Stimulated activated CD8-positive, alpha-beta memory T cell treated with anti-CD3 and anti-CD28 coated beads, Interleukin-12 subunit alpha, Interleukin-12 subunit beta, amount 100 ng/mL, for 1 hour (primary cell): ENCODE measurements around the gene SLC45A3.
"Not testable (repeated sequence)": the region's sequence is repeated elsewhere in the genome, so short reads cannot be mapped to it uniquely, and the experiment has no call there.

Source experiments
- DNase-seq: peaks from one replicate; pipeline ENCODE4 v3.0.0-alpha.2; 2020; ENCODE audit warnings: low read depth

Gene SLC45A3

DNA sequence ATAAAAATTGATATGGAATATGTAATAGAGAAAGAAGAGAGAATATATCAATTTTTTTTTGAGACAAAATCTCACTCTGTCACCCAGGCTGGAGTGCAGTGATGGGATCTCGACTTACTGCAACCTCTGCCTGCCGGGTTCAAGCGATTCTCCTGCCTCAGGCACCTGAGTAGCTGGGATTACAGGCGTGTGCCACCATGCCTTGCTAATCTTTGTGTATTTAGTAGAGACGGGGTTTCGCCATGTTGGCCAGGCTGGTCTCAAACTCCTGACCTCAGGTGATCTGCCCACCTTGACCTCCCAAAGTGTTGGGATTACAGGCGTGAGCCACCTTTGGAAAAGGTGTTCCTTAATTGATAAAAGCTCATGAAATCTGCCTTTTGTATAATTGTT is 44.2 kb downstream of the SLC45A3 start:
- DNase-seq = not testable (repeated sequence)

DNA sequence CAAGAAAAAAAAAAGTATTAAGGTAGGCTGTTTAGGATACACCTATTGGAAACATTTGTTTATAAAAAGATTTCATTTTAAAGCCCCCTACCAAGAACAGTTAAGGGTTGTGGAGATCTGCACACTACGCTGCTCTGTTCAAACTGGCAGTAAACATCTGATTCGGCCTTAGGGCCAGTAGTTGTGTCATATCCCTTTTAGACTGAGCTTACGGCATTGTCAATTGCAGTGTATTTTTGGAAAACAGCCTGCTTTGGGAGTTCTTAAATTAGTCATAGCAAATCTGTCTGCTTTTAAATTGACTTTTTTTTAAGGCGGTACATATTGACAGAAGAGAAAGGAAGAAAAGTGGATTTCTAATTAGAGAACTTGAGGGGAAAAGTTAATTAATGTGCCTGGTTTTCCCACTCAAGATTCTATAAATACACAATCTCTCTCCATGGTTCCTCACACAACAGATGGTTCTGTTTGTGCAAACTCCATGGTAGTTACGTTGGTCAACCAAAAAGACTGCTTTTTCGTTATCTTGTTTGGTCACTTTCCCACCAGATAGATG is 46.8 kb downstream of the SLC45A3 start:
- no peak for DNase-seq

DNA sequence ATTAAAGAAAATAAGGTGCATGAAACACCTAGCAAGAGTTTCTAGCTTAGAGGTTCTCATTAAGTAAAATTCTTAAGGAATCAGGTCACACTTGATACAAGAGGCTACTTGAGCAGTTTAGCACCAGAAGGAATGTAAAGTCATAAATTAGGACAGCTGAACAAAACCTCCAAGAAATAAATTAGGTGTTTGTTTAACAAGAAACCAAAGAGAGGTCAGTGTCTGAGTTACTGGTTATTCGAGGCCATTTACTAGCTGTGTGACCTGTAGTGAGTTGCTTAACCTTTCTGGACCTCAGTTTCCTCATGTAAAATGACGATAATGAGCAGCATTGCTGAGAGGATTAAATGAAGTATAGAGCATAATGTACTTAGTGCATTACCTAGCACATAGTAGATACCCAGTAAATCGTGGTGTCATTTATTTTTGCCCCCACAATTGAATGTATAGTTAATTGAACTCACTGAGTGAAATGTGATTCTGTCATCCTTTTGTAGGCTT is 47.6 kb downstream of the SLC45A3 start:
- no peak for DNase-seq

DNA sequence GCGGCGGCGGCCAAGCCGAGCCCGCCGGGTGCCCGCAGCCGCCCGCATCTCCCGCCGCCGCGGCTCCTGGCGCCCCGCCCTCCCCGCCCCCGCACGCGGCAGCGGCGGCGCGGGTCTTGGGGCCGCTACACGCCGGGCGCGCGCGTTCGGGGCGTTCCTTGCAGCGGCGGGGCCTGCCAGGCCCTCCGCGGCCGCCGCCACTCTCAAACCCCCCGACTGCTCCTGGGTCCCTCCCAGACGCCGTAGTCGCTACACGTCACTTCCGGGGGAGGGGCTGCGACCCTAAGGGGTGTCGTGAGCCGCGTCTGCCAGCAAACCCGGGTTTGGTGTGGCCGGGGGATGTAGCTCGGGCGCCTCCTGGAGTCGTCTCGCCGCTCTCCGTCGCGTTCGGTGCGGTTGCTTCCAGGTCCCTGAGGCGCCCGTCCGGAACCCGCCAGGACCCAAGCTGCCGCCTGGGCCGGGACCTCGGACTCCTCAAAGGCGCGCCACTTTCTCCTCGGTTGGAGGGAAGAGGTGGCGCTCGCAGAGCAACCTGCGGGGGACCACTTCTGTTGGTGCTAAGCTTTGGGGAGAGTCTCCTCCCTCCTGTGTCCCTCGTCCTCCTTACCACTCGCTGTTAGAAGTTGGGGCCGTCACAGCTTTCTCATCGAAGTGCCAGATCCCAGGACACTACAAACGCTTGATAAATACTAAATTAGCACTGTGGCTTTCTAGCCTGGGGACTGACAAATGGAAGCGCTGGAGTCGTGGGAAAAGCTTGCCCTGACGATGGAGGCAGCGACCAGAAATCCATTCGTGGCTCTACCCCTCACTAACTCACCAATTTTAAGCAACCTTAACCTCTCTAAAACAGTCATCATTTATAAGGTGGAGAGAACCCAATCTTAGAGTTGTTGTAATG is 48.3 kb downstream of the SLC45A3 start, which contains the start of gene ELK4:
Gene ELK4 (minus strand): TSS at position 244 of the 901 bp plus-strand sequence. CDS start 8,129 bp downstream, outside the sequence.
- peak; percentile 100 for DNase-seq

DNA sequence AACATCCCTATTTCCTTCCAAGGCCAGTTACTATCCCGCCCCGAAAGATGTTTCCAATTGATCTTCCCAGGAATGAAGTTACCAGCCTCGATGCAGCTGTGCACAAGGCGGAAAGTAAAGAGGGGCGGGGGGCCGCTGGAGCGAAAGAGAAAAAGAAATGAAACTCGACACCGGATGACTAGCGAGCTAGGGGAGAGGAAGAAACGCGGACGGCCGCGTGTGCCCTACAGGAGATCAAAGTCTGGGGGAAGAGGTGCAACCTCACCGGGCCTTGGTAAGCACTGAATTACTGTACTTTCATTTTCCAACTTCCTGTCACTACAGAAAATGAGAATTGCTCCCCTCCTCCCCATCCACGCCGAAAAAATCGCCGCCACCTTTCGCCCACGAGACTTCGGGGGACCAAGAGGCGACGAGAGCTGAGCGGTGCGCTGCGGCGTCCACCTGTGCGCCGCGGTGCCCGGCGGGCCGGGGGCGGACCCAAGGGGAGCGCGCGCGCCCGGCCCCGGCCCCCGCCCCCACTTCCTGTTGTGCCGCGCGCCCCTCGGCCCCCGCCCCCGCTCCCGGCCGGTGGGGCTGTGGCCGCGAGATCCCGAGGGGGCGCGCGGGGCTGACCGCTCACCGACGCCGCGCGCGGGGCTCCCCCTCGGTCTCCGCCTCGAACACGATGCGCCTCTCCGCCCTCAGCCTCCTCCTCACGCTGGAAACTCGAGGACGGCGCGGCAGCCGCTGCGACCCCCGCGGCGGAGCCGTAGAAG is 49.1 kb downstream of the SLC45A3 start:
- peak; percentile 69 for DNase-seq

DNA sequence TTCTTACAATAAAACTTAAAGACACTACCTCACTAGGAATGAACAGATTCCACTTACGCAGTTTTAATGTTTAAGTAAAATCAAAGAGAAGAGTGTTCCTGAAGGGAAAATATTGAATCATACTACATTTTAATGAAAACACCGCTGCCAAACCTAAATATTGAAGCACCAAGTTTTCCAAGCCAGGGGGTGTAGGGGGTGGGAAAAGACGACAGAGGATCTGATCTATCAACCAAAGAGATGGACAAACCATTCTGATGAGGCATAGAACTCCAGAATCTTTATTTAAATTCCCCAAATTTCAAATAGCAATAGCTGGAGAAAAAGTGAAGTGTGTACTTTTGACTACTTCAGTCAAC is 49.7 kb downstream of the SLC45A3 start:
- DNase-seq = no peak

DNA sequence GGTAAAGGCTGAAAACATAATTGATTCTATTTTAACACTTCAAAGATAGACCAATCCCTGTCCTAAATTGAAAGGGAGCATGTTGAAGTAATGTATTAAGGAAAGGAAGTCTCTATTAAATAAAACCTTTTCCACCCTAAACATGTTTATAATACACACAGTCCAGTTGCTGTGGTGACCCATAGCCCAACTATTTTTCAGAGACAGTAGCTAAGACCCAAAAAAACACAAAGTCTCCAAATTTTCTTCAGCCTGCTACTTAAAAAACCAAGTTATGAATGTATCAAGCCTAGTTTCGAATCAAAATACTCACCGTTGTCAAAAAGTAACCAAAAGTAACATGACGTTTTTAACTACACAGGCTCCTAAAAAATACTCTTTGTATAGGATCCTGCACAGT is 50.1 kb downstream of the SLC45A3 start:
- no peak for DNase-seq

DNA sequence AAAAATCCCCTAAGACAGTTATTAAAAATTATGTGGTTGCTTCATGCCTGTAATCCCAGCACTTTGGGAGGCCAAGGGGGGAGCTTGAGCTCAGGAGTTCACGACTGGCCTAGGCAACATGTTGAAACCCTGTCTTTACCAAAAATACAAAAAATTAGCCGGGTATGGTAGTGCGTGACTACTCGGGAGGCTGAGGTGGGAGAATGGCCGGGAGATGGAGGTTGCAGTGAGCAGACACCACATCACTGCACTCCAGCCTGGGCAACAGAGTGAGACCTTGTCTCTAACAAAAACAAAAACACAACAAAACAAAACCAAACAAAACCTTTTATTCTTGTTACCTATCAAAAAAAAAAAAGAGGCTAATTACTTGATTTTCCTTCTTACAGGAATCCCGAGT is 50.6 kb downstream of the SLC45A3 start:
- DNase-seq = no peak

DNA sequence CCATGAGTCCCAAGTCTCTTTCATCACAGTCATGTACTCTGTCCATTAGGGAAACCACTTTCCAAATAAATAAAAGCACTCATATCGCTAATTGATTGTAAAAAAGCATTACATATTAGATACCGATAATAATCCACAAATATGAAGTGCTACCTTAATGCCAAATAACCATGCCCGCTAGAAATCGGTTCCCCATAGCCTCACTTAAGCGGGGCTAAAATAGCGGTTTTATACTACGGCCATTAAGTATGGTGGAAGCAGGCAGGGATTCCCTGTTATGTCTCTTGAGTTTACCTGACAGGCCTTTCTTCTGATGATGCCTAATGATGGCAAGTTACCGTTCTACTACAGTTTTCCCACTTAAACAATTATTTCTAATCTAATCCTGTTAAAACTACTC is 52.4 kb downstream of the SLC45A3 start:
- DNase-seq = no peak

DNA sequence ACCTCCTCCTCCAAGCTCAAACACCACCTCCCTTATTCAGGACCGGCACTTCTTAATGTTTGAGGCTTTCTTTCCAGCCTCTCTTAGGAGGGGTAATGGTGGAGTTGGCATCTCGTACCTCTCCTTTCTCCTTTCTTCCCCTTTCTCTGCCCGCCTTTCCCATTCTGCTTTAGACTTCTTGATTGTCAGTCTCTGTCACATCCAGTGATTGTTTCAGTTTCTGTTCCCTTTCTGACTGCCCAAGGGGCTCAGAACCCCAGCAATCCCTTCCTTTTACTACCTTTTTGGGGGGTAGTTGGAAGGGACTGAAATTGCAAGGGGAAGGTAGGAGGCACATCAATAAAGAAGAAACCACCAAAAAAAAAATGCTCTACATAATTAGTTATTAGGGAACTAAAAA is 54.1 kb downstream of the SLC45A3 start:
- DNase-seq = no peak

DNA sequence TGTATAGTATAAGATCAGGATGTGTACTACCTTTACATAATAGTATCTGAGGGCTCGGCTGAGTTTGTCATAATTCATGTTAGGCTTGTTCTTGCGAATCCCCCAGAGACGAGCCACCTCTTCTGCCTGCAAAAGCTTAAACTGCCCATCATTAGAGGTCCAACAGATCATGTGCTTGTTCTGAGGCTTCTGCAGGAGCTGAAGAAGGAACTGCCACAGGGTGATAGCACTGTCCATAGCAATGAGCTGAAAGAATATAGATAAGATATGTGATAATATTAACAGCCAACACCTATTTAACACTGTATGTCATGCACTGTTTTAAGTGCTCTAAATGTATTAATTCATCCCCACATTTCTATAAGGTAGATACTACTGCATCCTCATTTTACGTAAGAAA is 56.7 kb downstream of the SLC45A3 start:
- DNase-seq = no peak

DNA sequence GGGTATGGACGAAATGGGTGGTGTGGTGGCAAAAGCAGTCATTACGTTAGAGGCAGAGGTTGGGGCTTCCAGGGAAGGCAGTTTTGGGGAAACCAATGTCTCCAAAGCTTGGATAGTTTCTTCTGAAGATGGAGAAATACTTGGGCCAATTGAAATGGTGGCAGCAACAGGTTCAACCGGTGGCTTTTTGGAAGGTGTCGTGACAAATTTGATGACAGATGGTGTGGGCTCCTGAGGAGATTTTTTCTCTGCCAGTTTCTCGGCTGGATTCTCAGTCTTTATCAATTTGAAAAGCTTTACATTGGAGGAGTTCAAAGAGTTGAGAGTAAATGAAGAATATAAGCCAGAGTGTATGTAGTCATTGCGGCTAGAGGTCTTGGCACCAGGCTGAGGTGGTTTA is 60.0 kb downstream of the SLC45A3 start:
- no peak for DNase-seq

DNA sequence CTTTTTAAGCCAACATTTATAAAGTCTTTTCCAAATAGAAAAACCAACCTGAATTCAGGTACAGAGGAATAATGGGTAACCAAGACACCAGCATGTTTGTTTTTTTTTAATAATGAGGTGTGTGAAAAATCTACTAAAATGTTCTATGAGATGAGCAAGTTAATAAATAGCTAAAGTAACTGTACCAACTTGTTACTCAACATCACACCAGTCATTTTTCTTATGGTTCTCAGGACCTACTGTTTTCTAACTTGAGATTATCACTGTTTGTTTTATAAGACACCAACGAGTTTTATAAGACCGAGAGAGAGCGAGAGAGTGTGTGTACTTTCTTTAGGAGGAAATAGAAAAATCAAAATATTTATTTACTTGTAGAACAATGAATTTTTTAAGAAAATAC is 60.9 kb downstream of the SLC45A3 start:
- DNase-seq = no peak

DNA sequence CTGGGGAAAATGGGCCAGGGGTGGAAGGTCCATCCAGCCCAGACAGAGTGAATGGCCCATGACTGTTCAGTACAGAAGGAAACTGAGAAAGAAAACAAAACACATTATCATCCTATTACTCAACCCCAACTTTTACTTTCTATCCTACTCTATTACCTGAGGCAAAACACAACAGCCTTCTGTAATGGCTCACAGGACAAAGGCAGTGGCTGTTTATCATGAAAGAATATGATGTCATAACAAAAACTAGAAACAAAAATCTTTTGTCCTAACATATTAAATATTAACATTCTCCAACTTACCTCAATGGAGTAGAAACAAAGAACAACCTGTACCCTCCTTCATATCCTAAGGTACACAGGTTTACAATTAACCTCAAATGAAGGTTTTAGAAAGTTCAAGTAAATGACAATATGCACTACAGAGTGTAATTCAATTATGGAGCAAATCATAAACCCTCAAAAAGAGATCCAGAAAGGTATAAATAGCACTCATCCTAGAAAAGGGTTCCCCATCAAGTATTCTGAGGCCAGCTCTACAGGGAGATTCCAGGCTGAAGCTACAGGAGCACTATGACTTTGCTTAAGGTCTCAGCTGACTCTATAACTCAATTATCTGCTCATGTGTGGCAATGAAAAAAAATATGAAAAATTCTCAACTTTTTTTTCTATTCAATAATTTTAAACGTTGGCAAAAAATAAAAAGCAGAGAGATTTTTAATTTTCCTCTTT is 63.6 kb downstream of the SLC45A3 start:
- no peak for DNase-seq

DNA sequence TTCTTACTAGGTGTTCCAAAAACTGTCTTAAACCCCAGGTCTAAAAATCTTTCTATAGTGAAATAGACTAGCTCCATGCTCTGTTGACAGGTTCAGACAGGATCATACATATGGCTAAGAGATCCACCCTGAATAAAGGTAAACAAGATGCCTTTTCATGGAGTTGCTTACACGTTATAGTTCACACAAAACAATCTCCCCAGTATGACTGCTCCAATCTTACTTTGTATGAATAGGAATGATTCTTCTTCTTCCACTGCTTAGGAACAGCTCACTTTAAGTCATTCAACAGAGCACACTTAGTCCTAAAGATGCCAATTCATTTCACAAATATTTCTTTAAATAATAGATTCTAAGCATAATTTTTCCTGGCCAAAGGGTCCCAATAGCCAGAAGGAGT is 64.5 kb downstream of the SLC45A3 start:
- DNase-seq = no peak

DNA sequence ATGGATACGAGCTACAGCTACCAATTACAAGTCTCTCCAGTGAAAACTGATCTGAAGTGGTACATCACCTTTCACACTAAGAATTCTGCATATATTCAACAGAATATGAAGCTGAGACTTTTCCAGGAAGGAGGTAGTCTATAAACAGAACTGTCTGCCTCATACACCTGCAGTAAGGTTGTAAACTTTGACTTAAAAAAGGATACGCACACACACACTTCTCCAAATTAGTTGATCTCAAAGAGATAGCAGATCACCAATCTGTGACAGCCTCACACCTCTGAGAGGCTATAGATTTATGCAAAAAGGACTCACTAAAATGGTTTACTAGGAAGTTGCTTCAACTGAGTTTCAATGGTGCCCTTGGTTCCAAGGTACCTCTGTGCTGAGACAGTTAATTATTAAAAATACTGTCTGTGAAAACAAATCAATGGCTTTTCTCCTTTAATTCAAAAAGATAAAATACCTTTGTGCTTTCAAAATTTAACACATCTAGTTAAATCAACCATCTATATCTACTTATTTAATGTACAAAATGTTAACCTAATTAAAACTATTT is 66.4 kb downstream of the SLC45A3 start:
- DNase-seq = no peak

DNA sequence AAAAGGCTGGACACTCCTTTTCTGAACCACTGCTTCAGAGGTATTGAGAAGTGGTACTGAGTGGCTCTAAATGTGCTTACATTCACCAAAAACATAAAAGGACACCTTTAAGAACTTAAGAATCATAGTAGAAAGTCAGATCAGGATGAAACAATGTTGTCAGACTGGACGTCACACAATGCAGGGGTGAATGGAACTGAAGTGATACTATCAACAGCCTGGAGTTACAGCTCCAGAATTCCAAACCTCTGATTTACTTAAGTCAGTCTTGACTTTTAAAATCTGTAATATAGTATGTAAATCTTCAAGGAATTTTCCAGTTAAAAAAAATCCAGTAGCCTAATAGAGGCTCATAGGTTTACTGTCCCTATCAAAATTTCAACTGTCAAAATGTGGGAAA is 67.8 kb downstream of the SLC45A3 start:
- no peak for DNase-seq

DNA sequence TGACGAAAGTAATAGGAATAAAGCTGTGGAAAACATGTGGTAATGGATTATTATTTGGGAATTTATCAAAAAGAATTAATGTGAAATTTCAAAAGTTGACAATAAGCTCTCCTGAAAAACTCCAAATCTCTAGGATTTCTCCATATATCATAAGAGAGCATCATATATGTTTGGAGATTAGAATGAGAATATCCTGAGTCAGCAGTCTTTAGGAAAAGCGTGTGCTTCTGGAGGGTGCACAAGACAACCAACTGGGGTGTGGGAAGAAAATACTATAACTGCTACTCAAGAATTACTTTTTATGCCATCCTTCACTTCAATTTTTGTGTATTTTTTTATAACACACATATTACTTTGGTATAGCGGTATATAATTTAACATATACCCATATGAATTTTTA is 68.2 kb downstream of the SLC45A3 start:
- no peak for DNase-seq

DNA sequence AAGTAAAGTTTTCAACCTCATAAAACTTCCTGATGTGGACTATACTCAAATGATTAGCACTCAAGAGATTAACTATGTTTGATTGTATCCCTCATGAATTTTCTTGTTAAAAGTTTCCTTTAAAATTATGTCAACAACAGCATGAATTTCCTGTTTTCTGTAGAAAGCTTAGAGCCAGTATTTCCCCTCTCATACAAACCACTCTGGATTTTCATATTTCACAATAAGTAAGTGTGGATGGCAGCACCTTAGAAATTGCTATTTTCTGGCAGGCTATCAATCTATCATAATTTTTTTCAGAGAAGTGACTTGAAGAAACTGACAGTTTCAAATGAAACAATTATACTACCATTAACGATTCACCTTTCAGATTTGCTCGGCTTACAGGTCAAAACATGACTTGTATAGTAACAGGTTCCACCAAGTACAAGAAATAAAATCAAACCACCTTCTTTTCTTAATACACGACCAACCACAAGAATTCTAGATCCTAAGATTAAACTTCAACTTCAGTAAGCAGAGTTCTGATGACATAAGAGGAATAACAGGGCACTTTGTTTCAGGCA is 69.3 kb downstream of the SLC45A3 start:
- no peak for DNase-seq

DNA sequence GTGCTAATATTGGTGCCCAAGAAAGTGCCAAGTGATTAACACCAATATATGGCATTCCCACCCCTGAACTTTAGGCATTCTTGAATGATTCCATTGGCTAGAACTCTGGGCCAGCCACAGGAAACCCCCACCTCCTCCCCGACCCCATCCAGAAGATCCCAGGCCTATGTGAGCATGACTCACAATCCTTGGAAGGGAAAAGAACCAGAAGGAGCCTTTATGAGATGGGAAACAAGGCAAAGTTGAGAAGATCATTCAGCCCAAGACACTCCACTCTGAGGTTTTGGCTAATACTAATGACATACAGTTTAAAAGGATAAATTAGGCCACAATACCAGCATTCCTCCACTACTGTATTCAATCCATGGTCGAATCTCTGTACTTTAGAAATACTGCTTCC is 70.3 kb downstream of the SLC45A3 start:
- DNase-seq = no peak
